Ovary (tissue), 3 donors: ENCODE measurements around the gene BRD4.
"Not testable (repeated sequence)": the region's sequence is repeated elsewhere in the genome, so short reads cannot be mapped to it uniquely, and the experiment has no call there.

ENCODE experiments used
- POLR2A ChIP-seq: fragments of 450-650 bp; IDR thresholded peaks from one replicate; pipeline ENCODE4 v1.6.1; 2017; ENCODE audit warnings: antibody characterized with exemption, mild to moderate bottlenecking, moderate library complexity
- TF ChIP-seq, protein P1 (sequence below), 3 donors: fragments of 450-650 bp in 2 of 3; fragments of 200-600 bp in 1 of 3; IDR thresholded peaks; one replicate each; pipeline versions ENCODE4 v1.5.1 to v1.8.0; 2016 to 2022; ENCODE audit warnings: antibody characterized with exemption in 3 of 3, mild to moderate bottlenecking in 1 of 3
- donor health status: DM: no; HTN: no; CAD: no.

DNA sequence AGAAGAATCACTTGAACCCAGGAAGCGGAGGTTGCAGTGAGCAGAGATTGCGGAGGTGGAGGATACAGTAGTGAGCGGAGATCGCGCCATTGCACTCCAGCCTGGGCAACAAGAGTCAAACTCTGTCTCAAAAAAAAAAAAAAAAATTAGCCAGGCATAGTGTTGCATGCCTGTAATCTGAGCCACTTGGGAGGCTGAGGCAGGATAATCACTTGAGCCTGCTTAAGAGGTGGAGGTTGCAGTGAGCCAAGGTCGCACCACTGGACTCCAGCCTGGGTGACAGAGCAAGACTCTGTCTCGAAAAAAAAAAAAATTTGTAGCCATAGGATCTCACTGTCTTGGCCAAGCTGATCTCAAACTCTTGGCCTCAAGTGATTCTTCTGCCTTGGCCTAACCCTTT lies 3.7 kb upstream of the BRD4 start:
- TF ChIP-seq, protein P1, sequence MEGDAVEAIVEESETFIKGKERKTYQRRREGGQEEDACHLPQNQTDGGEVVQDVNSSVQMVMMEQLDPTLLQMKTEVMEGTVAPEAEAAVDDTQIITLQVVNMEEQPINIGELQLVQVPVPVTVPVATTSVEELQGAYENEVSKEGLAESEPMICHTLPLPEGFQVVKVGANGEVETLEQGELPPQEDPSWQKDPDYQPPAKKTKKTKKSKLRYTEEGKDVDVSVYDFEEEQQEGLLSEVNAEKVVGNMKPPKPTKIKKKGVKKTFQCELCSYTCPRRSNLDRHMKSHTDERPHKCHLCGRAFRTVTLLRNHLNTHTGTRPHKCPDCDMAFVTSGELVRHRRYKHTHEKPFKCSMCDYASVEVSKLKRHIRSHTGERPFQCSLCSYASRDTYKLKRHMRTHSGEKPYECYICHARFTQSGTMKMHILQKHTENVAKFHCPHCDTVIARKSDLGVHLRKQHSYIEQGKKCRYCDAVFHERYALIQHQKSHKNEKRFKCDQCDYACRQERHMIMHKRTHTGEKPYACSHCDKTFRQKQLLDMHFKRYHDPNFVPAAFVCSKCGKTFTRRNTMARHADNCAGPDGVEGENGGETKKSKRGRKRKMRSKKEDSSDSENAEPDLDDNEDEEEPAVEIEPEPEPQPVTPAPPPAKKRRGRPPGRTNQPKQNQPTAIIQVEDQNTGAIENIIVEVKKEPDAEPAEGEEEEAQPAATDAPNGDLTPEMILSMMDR (IDR thresholded peaks at IDR 0.05): not testable (repeated sequence)
- not testable (repeated sequence) for TF ChIP-seq POLR2A
